ENCODE data around the gene PRR35.

DNA sequence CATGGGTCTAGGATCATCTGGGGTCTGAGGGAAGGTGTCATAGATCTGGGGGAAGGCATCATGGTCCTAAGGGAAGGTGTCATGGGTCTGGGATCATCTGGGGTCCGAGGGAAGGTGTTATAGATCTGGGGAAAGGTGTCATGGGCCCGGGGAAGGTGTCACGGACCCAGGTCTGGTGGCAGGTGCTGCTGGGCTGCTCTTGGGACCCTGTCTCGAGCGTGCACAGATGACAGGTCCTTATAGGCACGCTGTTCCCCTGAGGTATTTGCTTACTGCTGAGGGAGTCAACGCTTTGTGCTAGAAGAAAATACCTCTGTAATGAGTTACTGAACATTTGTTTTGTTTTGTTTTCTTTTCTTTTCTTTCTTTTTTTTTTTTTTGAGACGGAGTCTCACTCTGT is 31.0 kb downstream of the PRR35 start:
- TF ChIP-seq, protein P1, sequence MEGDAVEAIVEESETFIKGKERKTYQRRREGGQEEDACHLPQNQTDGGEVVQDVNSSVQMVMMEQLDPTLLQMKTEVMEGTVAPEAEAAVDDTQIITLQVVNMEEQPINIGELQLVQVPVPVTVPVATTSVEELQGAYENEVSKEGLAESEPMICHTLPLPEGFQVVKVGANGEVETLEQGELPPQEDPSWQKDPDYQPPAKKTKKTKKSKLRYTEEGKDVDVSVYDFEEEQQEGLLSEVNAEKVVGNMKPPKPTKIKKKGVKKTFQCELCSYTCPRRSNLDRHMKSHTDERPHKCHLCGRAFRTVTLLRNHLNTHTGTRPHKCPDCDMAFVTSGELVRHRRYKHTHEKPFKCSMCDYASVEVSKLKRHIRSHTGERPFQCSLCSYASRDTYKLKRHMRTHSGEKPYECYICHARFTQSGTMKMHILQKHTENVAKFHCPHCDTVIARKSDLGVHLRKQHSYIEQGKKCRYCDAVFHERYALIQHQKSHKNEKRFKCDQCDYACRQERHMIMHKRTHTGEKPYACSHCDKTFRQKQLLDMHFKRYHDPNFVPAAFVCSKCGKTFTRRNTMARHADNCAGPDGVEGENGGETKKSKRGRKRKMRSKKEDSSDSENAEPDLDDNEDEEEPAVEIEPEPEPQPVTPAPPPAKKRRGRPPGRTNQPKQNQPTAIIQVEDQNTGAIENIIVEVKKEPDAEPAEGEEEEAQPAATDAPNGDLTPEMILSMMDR (IDR thresholded peaks at IDR 0.05) = no peak
- TF ChIP-seq POLR2A (IDR thresholded peaks at IDR 0.05) = no peak

Data from thyroid gland (tissue), 4 donors.